GM23338 (cell line): Measurements from ENCODE around the gene KHDC1. TPM values are rescaled to one million over a fixed set of nuclear protein-coding genes. Genes with fewer than 3 reads are reported as not detected.
A peak's percentile ranks its signal among the peaks of the same experiment; 100 is the strongest.

Experiments used
- ATAC-seq: fragments of 200-7000 bp; cut with Tn5 transposase; 3 replicates; pipeline ENCODE4 v1.9.1; 2020
- DNase-seq: peaks from one replicate; pipeline ENCODE4 v3.0.0-alpha.2; 2015; ENCODE audit warnings: low spot score
- H2AFZ ChIP-seq: fragments of 200-600 bp; sonication (generic); 2 replicates; pipeline ENCODE4 v1.8.0; 2016; ENCODE audit warnings: antibody characterized with exemption, mild to moderate bottlenecking, moderate library complexity
- H3F3A ChIP-seq: fragments of 200-600 bp; sonication (generic); replicated peaks from 2 replicates; pipeline ENCODE4 v1.8.0; 2017; ENCODE audit warnings: antibody characterized with exemption, mixed run types, low read depth
- H3K27ac ChIP-seq: fragments of 200-600 bp; sonication (generic); 2 replicates; pipeline ENCODE4 v1.6.1; 2016; ENCODE audit warnings: low read depth
- H3K27me3 ChIP-seq: fragments of 200-600 bp; sonication (generic); 2 replicates; pipeline ENCODE4 v1.8.0; 2016; ENCODE audit warnings: mild to moderate bottlenecking, mixed run types, moderate library complexity; ENCODE audit not compliant: insufficient read depth
- H3K36me3 ChIP-seq: fragments of 200-600 bp; sonication (generic); 2 replicates; pipeline ENCODE4 v1.8.0; 2016; ENCODE audit warnings: mild to moderate bottlenecking; ENCODE audit not compliant: insufficient read depth
- H3K4me1 ChIP-seq: fragments of 200-600 bp; sonication (generic); 2 replicates; pipeline ENCODE4 v1.8.0; 2016; ENCODE audit warnings: mild to moderate bottlenecking, moderate library complexity; ENCODE audit not compliant: insufficient read depth
- H3K4me2 ChIP-seq: fragments of 200-600 bp; sonication (generic); 2 replicates; pipeline ENCODE4 v1.7.1; 2017; ENCODE audit warnings: mixed run types
- H3K4me3 ChIP-seq: fragments of 200-600 bp; sonication (generic); 2 replicates; pipeline ENCODE4 v1.6.1; 2016; ENCODE audit warnings: mixed run types
- H3K79me2 ChIP-seq: fragments of 200-600 bp; sonication (generic); replicated peaks from 2 replicates; pipeline ENCODE4 v1.8.0; 2017; ENCODE audit warnings: mild to moderate bottlenecking; ENCODE audit not compliant: insufficient read depth
- H3K9me2 ChIP-seq: fragments of 200-600 bp; sonication (generic); 2 replicates; pipeline ENCODE4 v1.8.0; 2017; ENCODE audit not compliant: insufficient read depth
- H4K20me1 ChIP-seq: fragments of 200-600 bp; sonication (generic); replicated peaks from 2 replicates; pipeline ENCODE4 v1.8.0; 2017; ENCODE audit warnings: mild to moderate bottlenecking; ENCODE audit not compliant: insufficient read depth
- H3K27ac Mint-ChIP-seq: 2 replicates; pipeline ENCODE4 v1.8.0; 2020; ENCODE audit warnings: inconsistent platforms, mild to moderate bottlenecking, moderate library complexity, mixed read lengths
- H3K27me3 Mint-ChIP-seq: 3 replicates; pipeline ENCODE4 v1.8.0; 2022; ENCODE audit warnings: low read depth, mild to moderate bottlenecking, moderate library complexity, mixed read lengths, inconsistent platforms; ENCODE audit not compliant: insufficient read depth, poor library complexity
- H3K36me3 Mint-ChIP-seq: 3 replicates; pipeline ENCODE4 v1.8.0; 2021; ENCODE audit warnings: low read depth, mild to moderate bottlenecking, inconsistent platforms, moderate library complexity, mixed read lengths
- H3K4me1 Mint-ChIP-seq: 3 replicates; pipeline ENCODE4 v1.8.0; 2020; ENCODE audit warnings: mild to moderate bottlenecking, inconsistent platforms, mixed read lengths
- H3K4me3 Mint-ChIP-seq: 3 replicates; pipeline ENCODE4 v1.8.0; 2021; ENCODE audit warnings: moderate library complexity, mild to moderate bottlenecking, inconsistent platforms, mixed read lengths
- H3K9me3 Mint-ChIP-seq: 3 replicates; pipeline ENCODE4 v1.8.0; 2020; ENCODE audit warnings: moderate library complexity, mild to moderate bottlenecking, inconsistent platforms, mixed read lengths
- CTCF ChIP-seq, 2 experiments: fragments of 200-600 bp in 1 of 2; sonication (generic) in 1 of 2; conservative IDR thresholded peaks; 2 replicates each; pipeline versions ENCODE4 v1.5.1 to v1.6.1; 2016 to 2017; ENCODE audit warnings: antibody characterized with exemption in 2 of 2, low read depth in 2 of 2, mild to moderate bottlenecking in 2 of 2, moderate library complexity in 1 of 2
- JUNB ChIP-seq: IDR thresholded peaks from one replicate; pipeline ENCODE4 v1.6.1; 2016; ENCODE audit warnings: antibody characterized with exemption; ENCODE audit not compliant: unreplicated experiment
- NANOG ChIP-seq: IDR thresholded peaks from 2 replicates; pipeline ENCODE4 v1.6.1; 2016; ENCODE audit warnings: antibody characterized with exemption, borderline replicate concordance
- STAT1 ChIP-seq: IDR thresholded peaks from one replicate; pipeline ENCODE4 v1.6.1; 2016; ENCODE audit warnings: antibody characterized with exemption; ENCODE audit not compliant: unreplicated experiment
- ZNF331 ChIP-seq: fragments of 250-450 bp; sonication (Bioruptor Pico); IDR thresholded peaks from 2 replicates; pipeline ENCODE4 v1.5.0; 2020; ENCODE audit warnings: low read depth, mild to moderate bottlenecking, moderate library complexity
- ZNF462 ChIP-seq: fragments of 250-450 bp; sonication (Bioruptor Pico); IDR thresholded peaks from 2 replicates; pipeline ENCODE4 v1.5.0; 2020; ENCODE audit warnings: mild to moderate bottlenecking, moderate library complexity
- polyA plus RNA-seq: library from polyadenylated mRNA; unstranded; fragments of >200 nt; fragmentation: Nextera tagmentation; extraction: Ambion mirVana; gene quantifications from 2 replicates; pipeline ENCODE4 v1.2.1, GENCODE V29; 2016
- total RNA-seq: library from RNA; depleted of rRNA; stranded (reverse); fragments of >200 nt; shearing (Covaris generic); gene quantifications from 2 replicates; pipeline ENCODE4 v1.2.3, GENCODE V29; 2014
- TF ChIP-seq, protein P1 (sequence below): IDR thresholded peaks from one replicate; pipeline ENCODE4 v1.6.1; 2018; ENCODE audit warnings: antibody characterized with exemption; ENCODE audit not compliant: unreplicated experiment
- TF ChIP-seq, protein P2 (sequence below): IDR thresholded peaks from 2 replicates; pipeline ENCODE4 v1.6.1; 2016; ENCODE audit warnings: antibody characterized with exemption

Gene KHDC1
- total and polyA plus RNA-seq, 2 experiments from 2014 or later: 5.6 to 6.9 TPM

GRCh38 chr6:73286752-73287151 lies 23.8 kb upstream of the KHDC1 start (continued):
- TF ChIP-seq, protein P1, sequence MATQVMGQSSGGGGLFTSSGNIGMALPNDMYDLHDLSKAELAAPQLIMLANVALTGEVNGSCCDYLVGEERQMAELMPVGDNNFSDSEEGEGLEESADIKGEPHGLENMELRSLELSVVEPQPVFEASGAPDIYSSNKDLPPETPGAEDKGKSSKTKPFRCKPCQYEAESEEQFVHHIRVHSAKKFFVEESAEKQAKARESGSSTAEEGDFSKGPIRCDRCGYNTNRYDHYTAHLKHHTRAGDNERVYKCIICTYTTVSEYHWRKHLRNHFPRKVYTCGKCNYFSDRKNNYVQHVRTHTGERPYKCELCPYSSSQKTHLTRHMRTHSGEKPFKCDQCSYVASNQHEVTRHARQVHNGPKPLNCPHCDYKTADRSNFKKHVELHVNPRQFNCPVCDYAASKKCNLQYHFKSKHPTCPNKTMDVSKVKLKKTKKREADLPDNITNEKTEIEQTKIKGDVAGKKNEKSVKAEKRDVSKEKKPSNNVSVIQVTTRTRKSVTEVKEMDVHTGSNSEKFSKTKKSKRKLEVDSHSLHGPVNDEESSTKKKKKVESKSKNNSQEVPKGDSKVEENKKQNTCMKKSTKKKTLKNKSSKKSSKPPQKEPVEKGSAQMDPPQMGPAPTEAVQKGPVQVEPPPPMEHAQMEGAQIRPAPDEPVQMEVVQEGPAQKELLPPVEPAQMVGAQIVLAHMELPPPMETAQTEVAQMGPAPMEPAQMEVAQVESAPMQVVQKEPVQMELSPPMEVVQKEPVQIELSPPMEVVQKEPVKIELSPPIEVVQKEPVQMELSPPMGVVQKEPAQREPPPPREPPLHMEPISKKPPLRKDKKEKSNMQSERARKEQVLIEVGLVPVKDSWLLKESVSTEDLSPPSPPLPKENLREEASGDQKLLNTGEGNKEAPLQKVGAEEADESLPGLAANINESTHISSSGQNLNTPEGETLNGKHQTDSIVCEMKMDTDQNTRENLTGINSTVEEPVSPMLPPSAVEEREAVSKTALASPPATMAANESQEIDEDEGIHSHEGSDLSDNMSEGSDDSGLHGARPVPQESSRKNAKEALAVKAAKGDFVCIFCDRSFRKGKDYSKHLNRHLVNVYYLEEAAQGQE: no peak
- TF ChIP-seq NANOG (no peak), STAT1 (no peak), CTCF (conservative IDR thresholded peaks at IDR 0.05; ENCODE audit: low read depth in 2 of 2) (no peak), JUNB (no peak)
- TF ChIP-seq, protein P2, sequence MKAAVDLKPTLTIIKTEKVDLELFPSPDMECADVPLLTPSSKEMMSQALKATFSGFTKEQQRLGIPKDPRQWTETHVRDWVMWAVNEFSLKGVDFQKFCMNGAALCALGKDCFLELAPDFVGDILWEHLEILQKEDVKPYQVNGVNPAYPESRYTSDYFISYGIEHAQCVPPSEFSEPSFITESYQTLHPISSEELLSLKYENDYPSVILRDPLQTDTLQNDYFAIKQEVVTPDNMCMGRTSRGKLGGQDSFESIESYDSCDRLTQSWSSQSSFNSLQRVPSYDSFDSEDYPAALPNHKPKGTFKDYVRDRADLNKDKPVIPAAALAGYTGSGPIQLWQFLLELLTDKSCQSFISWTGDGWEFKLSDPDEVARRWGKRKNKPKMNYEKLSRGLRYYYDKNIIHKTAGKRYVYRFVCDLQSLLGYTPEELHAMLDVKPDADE: no peak

GRCh38 chr6:73285674-73286283 lies 22.8 kb upstream of the KHDC1 start:
- Histone ChIP-seq H3F3A (no peaks in the 10 kb centered on the region), H3K4me1 (peaks cover 9% of the 10 kb centered on the region; the same call in 1 of the 2 replicates), H3K27ac (0 out of 2 replicates have a peak overlapping the region, but pooled peaks have one; percentile 0), H2AFZ (no peak overlapping the region), H3K4me3 (no peak overlapping the region), H3K4me2 (no peak overlapping the region), H3K79me2 (no peaks in the 10 kb centered on the region), H3K27me3 (no peaks in the 10 kb centered on the region), H3K9me2 (no peaks in the 10 kb centered on the region), H4K20me1 (no peaks in the 10 kb centered on the region), H3K36me3 (no peaks in the 10 kb centered on the region)
- Mint-ChIP-seq H3K27me3 (peaks cover 9% of the 10 kb centered on the region), H3K4me3 (no peak overlapping the region), H3K27ac (no peak overlapping the region; the same call in 1 of the 2 replicates), H3K36me3 (no peaks in the 10 kb centered on the region), H3K4me1 (peaks cover 5% of the 10 kb centered on the region), H3K9me3 (no peaks in the 10 kb centered on the region; the same call in 2 of the 3 replicates)
- ATAC-seq (peak; percentile 87), DNase-seq (peak; percentile 82)
- TF ChIP-seq ZNF331 (CRISPR knock-in tag) (no peak), ZNF462 (CRISPR knock-in tag) (no peak), CTCF (conservative IDR thresholded peaks at IDR 0.05; ENCODE audit: low read depth in 2 of 2) (peak; percentile 66 to 79)
